GM18907 (cell line): ENCODE results near the gene ZNF354B.
"Not testable (repeated sequence)": the region's sequence is repeated elsewhere in the genome, so short reads cannot be mapped to it uniquely, and the experiment has no call there.

Experiments
- ATAC-seq: cut with Tn5 transposase; IDR thresholded peaks from one replicate; pipeline ENCODE4 v1.9.1; 2021; ENCODE audit warnings: mild to moderate bottlenecking, moderate library complexity; ENCODE audit not compliant: unreplicated experiment

Gene ZNF354B

DNA sequence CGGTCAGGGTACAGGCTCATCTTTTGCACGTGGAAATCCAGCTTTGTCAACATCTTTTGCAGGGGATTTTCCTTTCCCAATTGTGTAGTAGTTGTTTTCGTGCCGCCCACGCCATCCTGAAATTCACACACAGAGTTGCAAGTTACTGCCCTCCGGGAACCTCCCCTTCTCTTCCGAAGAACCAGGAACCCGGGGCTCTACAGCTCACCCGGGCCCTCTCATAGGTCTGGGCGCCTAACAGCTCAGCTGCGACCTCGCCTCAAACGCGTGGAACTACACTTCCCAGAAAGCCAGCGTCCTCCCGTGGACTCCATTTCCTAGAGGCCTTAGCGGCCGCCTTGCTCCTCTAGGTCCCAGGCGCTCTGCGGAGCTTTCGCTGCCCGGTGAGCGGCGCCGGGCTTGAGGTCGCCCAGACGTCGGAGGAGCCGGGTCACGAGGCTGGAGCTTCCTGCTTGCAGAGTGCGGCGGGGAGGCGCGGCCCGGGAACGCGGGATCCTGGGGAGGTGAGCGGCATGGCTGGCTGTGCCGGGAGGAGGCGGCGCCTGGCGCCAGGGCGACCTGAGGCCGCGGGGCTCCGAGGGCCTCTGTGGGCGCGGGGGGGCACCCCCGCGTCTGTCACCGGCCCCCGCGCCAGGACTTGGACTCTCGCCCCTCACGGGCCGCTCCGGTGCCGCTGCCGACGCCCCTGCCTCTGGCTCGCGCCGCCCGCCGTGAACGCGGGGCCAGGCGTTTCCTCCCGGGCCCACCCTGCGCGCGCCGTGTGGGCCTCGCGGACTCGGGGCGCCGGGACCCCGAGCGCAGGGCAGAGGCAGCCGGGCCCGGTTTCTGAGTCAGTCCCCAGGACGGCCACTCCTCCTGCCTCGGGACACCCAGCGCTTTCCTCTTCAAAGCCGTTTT lies at the start of gene ZNF354B:
Gene ZNF354B, plus strand, starts transcription at position 329 of the 897 bp plus-strand sequence. CDS start 1,095 bp downstream, outside the sequence.
- ATAC-seq = peak; percentile 98

- no peak for ATAC-seq
Observed at GRCh38 chr5:178817506-178817905, 42.2 kb upstream of the ZNF354B start.

DNA sequence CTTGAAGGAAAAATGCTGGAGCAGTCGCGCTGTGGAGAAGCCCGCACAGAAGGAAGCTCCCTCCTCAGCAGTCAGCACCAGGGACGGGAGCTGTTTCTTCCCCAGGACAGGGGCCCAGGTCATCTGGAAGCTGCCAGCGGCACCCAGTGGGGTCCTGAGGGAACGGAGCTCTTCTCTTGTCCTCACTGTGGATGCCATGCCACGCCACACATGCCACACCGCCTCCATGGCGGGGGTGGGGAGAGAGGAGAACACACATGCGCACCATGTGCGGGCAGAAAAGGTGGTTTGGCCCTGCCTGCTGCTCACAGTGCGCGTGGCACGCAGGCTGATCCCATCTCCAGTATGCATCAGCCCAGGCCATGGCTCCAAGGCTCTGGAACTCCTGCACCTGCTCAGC lies 41.7 kb upstream of the ZNF354B start:
- no peak for ATAC-seq

DNA sequence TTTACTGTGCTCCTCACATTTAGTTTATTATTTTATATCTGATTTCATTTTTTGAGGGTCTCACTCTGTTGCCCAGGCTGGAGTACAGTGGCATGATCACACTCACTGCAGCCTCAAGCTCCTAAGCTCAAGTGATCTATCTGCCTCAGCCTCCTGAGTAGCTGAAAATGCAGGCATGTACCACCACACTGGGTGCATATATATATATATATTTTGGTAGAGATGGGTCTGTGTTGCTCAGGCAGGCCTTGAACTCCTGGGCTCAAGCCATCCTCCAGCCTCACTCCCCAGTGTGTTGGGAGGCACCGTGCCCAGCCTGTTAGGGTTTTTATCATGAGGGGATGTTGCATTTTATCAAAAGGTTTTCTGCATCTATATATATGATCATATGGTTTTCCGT lies 39.8 kb upstream of the ZNF354B start:
- no peak for ATAC-seq

DNA sequence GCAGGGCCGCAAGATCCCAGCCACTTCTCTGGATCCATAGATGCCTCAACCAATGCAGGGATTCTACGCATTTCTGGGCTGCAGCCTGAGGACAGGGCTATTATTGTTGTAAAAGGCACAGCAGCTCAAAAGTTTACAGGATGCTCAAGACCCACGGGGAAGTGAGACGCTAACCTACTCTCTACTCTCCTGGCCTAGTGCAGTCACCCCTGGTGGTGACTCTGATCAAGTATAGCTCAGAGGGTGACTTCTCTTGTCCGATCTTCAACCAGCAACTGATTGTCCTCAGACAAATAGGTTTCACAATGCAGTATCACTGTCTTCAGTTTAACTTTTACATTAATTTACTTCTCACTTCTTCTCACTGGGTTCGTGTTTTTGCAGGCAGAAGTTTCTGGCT lies 34.3 kb upstream of the ZNF354B start:
- ATAC-seq = no peak

DNA sequence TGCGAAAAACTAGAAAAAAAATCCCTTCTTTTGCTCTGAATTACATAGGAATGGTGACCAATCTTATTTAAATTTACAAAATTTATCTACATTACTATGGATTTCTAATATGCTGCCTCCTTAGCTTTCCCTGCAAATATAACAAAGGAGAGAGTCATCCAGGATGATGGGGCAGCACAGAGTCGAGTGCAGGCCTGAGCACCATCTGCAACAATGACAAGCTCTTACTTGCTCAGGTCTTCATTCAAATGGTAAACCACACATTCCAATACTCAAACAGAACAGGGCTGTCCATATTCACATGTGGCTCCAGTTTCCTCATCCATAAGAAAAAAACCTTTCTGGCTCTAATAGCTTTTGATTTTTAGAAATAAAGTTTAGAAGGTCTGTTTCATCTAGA lies 33.5 kb upstream of the ZNF354B start:
- ATAC-seq = no peak

- ATAC-seq = no peak
Observed at GRCh38 chr5:178827636-178828035, 32.1 kb upstream of the ZNF354B start.

GRCh38 chr5:178831049-178831448 lies 28.7 kb upstream of the ZNF354B start:
- no peak for ATAC-seq

DNA sequence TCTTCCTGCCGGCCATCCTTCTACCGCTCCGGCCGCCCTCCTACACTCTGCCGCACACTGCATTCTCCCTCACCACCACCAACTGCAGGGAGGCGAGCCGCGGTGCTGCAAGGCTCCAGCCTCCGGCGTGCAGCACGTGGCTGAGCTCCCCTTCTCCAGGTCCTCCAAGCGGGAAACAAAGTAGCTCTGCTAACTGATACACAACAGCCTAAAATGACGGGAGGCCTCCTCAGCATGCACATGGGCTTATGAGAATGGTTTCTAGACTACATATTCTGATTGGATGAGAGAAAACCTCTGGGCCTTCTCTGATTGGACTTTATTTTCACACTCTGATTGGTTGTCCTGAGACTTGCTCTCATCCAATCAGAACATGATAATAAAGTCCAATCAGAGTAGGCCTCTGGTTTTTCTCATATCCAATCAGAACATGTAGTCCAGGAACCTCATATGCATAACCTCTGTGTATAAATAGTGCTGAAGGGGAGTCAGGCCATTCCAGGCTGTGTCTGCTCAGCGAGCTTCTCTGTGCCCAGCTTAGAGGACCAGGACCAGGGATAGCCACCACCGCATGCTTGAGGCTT lies 27.0 kb upstream of the ZNF354B start:
- ATAC-seq = no peak

DNA sequence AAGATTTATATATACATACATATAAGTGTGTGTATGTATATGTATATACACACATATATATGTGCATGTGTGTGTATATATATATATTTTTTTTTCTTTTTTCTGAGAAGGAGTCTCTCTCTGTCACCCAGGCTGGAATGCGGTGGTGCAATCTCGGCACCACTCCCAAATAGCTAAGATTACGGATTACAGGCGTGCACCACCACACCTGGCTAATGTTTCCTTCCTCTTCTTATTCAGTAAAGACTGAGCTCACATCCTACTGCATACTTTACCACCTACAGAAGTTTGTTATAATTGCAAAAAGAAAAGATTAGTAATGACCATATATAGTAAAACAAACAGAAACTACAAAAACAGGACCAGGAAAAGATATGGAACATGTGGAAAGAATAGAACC lies 23.1 kb upstream of the ZNF354B start:
- ATAC-seq = no peak

DNA sequence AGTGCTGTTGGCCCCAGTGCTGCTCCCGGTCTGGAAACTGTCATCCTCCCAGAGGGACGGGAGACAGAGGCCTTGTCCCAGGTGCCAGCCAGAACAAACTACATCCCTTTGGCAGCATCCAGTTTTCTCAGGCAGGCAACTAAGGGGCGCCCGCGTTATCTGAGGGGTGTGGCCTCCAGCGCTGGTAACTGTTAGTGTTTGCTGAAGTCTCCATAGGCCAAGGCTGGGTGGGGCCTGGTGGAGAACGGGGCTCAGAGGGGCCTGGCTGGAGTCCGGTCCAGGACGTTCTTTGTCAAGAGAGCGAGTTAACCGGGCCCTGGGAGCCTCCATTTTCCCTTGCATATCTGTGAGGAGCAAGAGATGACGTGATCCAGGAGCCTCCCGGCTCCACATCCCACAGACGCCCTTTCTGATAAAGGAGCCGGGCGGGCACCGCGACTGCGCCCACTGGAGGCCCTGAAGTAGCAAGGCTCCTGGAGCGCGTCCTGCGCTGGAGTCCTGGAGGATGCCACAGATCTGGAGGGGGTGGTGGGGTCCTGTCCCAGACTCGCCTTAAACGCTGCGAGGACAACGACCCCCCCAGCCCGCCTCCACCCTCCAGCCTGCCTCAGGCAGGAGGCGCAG lies 20.9 kb upstream of the ZNF354B start:
- ATAC-seq = not testable (repeated sequence)

DNA sequence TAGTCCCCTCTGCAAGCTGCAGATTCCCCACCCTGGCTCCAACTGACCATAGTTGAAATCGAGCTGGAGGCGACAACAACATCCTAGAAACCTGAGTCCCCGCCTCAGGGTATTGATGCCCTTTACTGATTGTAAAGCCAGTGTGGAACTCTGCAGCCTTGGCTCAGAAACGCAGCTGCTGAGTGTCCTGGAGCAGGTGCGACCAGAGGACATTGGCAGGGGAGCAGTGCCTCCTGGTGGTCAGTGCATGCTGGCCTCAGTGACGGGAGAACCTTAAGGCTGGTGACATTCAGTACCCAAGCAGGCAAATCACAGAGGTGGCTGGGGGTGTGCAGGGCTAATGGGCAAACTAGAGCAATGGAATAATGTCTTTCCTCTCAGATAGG lies 20.4 kb upstream of the ZNF354B start:
- ATAC-seq = no peak

DNA sequence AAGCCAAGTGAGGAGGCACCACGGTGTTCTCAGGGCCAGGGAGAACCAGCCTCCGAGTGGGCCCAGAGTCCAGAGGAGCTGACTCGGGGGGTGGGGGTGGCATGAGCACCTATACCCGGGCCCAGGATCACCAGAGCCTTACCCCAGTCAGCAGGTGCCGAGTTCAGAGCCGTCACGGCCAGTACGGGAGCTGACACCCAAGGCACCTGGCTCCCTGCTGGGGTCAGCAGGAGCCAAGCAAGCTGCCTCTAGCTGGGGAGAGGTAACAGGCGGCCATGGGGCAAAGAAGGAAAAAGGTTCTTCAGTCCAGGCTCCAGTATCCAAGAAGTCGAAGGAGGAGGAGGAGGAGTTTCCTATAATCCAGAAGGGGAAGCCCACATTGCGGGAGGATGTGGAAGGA lies 19.4 kb upstream of the ZNF354B start:
- ATAC-seq = not testable (repeated sequence)

GRCh38 chr5:178849316-178849715 lies 10.4 kb upstream of the ZNF354B start:
- no peak for ATAC-seq

GRCh38 chr5:178851951-178852350 lies 7.8 kb upstream of the ZNF354B start:
- no peak for ATAC-seq

DNA sequence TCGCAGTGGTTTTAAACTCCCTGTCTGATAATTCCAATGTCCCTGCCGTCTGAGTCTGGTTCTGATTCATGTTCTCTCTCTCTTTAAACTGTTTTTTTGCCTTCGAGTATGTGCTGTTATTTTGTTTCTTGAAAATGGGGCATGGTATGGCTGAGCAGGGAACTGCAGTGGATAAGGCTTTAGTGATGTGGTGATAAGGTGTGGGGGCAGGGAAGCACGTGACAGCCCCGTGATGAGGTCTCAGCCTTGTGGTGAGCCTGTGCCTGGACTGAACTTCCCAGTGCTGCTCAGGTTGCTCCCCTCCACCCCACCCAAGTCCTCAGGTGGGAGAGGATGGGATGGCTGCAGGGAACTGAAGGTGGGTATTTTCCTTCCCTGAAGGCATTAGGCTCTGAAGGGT lies 5.5 kb upstream of the ZNF354B start:
- ATAC-seq = no peak

- peak; percentile 4 for ATAC-seq
Observed at GRCh38 chr5:178860615-178861014, 862 bp downstream of the ZNF354B start.

DNA sequence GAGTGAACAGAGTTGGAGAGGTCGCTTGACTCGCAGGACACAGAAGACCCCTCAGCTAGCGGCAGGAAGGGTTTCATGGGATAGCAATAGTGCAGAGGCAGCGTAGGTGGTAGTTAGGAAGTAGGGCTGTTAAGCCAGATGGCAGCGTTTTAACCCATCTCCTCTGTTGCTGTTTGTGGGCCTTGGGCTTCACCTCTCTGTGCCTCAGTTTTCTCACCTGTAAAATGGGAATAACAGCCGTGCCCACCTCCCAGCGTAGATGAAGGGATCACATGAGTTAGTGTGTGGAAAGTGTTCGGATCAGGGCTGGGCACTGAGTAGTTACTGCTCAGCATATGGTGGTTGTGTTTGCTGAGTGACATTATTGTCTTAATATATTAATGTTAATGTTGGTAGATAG lies 1.9 kb downstream of the ZNF354B start:
- ATAC-seq = no peak

GRCh38 chr5:178866946-178867345 lies 7.2 kb downstream of the ZNF354B start:
- no peak for ATAC-seq

DNA sequence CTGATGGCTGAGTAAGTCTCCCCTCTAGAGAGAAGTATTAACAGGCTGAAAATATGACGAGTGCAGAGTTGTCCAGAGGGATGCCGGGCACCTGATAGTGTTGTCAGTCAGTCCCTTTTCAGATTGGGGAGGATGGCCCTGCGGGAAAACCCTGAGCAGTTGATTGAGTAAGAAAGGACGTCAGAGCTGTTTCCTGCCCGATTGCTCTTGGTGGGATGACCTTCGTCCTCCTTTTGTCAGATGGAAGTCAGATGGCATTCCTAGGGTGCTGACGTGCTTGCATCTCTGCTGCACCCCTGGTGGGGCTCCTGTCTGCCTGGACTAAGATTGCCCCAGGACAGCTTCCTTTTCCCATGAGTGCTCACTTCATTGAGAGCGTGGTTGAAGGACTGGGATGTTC lies 9.8 kb downstream of the ZNF354B start:
- no peak for ATAC-seq

- no peak for ATAC-seq
Observed at GRCh38 chr5:178870411-178870810, 10.7 kb downstream of the ZNF354B start.

GRCh38 chr5:178872302-178872701 lies 12.5 kb downstream of the ZNF354B start:
- no peak for ATAC-seq
